Memory B cell (primary cell): Measurements from ENCODE around the gene EIF4EBP2.

Source experiments
- ATAC-seq: fragments of 150-1000 bp; cut with Tn5 transposase; 2 replicates; pipeline ENCODE4 v1.10.0; 2021; ENCODE audit warnings: low read depth, mild to moderate bottlenecking, moderate library complexity
- DNase-seq, 2 donors: peaks; one replicate each; pipeline ENCODE4 v3.0.0; 2022; ENCODE audit warnings: low spot score in 2 of 2
- H3K27ac Mint-ChIP-seq: one replicate; pipeline ENCODE4 v1.8.0; 2022; ENCODE audit warnings: mild to moderate bottlenecking, moderate library complexity, mixed read lengths
- H3K27me3 Mint-ChIP-seq: one replicate; pipeline ENCODE4 v1.8.0; 2022; ENCODE audit warnings: mixed read lengths
- H3K36me3 Mint-ChIP-seq: one replicate; pipeline ENCODE4 v1.8.0; 2022; ENCODE audit warnings: mild to moderate bottlenecking, mixed read lengths
- H3K4me1 Mint-ChIP-seq: one replicate; pipeline ENCODE4 v1.8.0; 2022; ENCODE audit warnings: mixed read lengths
- H3K4me3 Mint-ChIP-seq: one replicate; pipeline ENCODE4 v1.8.0; 2022; ENCODE audit warnings: mild to moderate bottlenecking, moderate library complexity, mixed read lengths
- H3K9me3 Mint-ChIP-seq: one replicate; pipeline ENCODE4 v1.8.0; 2022; ENCODE audit warnings: mixed read lengths

EIF4EBP2 gene

DNA sequence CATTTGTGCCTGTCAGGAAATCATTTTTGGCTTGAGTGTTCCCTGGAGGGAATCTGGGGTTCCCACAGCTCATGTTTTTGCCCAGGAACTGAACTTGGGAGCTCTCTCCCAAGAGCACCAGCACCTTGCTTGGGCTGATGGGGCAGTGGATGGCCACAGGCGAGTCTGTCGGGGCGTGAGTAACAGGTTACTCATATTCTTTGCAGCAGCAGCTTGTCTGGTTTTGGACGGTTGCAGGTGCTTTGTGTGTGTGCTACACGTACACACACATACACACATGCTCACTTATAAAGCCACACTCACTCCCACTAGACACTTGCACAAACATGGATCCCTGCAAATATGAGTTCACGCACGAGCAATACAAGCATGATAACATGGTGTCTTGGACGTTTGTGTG is 71.7 kb downstream of the EIF4EBP2 start:
- no peak for ATAC-seq
- H3K36me3 Mint-ChIP-seq, result no peaks in the 10 kb centered on the region
- no peaks in the 10 kb centered on the region for H3K27me3 Mint-ChIP-seq
- no peak overlapping the region for H3K4me3 Mint-ChIP-seq
- H3K4me1 Mint-ChIP-seq, result peaks cover 24% of the 10 kb centered on the region
- H3K9me3 Mint-ChIP-seq, result no peaks in the 10 kb centered on the region
- no peak for DNase-seq
- no peak overlapping the region for H3K27ac Mint-ChIP-seq

DNA sequence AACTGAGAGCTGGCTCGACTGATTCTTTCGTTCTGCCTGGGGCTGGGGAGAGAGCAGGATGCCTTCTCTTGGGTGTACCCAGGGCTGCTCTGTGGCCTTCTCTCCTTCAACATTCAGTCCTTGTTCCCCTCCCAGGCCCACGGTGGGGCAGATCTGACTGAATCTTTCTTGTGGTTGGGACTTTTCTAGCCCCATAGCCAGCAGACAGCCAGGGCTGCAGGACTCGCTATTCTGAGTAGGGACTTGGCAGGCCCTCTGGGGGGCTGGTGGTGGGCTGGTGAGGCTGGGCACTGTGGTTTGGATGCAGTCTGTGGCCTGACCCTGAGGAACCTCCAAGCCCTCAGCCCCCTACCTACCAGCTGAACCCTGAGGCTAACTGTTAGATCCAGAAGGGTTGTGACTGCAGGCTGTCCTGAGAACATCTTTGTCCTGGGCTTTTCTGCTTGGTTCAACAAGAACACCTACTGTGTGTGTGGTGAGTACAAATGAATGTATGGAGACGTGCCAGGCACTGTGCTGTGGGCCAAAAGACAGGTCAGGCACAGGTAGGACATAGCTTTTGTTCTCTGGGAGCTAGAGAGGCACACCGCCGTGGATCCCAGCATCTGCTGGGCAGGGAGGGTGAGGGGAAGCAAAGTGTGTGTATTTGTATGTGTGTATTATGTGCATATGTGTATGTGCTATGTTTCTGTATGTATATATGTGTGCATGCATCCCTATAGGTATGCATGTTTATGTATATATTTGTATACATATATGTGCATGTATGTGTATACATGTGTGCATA is 72.5 kb downstream of the EIF4EBP2 start:
- no peaks in the 10 kb centered on the region for H3K36me3 Mint-ChIP-seq
- H3K4me1 Mint-ChIP-seq, result peaks cover 28% of the 10 kb centered on the region
- H3K27ac Mint-ChIP-seq, result peak overlapping the region; percentile 2
- DNase-seq (no peak), ATAC-seq (no peak)
- H3K4me3 Mint-ChIP-seq, result no peak overlapping the region
- no peaks in the 10 kb centered on the region for H3K27me3 Mint-ChIP-seq
- H3K9me3 Mint-ChIP-seq, result no peaks in the 10 kb centered on the region

DNA sequence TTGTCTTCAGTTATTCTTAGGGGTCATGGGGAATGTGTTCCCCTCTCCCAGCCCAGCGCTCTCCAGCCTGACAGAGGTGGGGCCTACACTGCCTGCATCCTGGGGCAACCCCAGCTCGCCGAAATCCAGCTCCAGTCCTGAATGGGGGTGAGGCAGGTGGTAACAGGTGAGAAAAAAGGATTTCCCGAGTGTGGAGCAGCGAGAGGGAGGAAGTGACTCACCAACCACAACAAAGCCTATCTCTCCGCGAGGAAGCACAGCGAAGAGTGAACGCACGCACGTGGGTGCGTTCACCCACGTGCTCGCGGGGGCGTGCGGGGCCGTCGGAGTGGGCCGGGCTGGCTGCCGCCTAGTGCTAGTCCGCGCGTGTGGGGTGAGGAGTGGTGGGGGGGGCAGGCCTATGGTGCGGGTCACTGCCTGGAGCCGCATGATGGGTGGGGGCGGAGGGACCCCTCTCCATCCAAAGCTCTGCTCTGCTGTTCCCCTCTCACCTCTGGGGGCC is 73.8 kb downstream of the EIF4EBP2 start:
- peak; percentile 71 for ATAC-seq
- no peak for DNase-seq
- peaks cover 28% of the 10 kb centered on the region for H3K4me1 Mint-ChIP-seq
- H3K4me3 Mint-ChIP-seq, result peak overlapping the region; percentile 87
- peak overlapping the region; percentile 65 for H3K27ac Mint-ChIP-seq
- H3K36me3 Mint-ChIP-seq, result no peaks in the 10 kb centered on the region
- H3K27me3 Mint-ChIP-seq, result no peaks in the 10 kb centered on the region
- H3K9me3 Mint-ChIP-seq, result no peaks in the 10 kb centered on the region
